Measurements from ENCODE around the gene IFT88. TPM values are rescaled to one million over a fixed set of nuclear protein-coding genes. Genes with fewer than 3 reads are reported as not detected.

IFT88 gene
- total and polyA plus RNA-seq, 7 experiments from 2014 or later: 5.0 to 17.0 (median 9.8) TPM

DNA sequence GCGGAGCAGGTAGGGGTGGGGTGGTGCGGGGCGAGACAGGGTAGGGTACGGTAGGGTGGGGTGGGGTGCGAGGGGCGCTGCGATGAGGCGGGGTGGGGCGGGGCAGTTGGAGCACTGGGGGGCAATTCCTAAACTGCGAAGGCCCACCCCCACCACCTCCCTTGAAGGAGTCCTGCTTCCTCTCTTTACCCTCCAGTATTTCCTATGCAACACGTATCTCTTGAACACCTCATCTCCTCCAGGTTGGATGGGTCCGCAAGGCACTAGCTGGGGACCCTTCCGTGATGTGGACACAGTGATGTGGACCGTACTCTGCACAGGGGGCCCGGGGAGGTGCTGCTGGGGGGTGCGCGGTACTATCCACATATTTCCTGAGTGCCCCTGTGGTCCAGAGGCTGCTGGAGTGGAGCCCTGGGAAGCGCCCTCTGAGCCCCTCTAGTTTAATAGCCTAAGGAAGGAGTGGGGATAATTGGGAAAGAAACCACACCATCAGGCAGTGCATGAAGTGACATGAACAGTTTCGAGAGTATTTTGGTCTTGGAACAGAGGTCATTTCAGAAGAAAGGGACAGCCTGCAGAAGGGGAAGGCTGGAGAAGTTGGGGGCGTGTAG, 137.6 kb downstream of the IFT88 start:
- Mint-ChIP-seq H3K36me3 (no peaks in the 10 kb centered on the region), H3K27ac (peak overlapping the region in 6 of 9 donors; percentile 43 to 60 (median 56)), H3K4me3 (peak overlapping the region; percentile 59 to 82 (median 74)), H3K27me3 (peaks cover 13 to 43% (median 14%) of the 10 kb centered on the region in 5 donors), H3K9me3 (peaks cover 0 to 4% (median 0%) of the 10 kb centered on the region in 11 donors), H3K4me1 (peaks cover 0 to 15% (median 8%) of the 10 kb centered on the region in 7 donors)
- DNase-seq: no peak
- Histone ChIP-seq H3K9me3 (ENCODE audit: control insufficient read depth in 2 of 3, low read length in 3 of 3) (no peaks in the 10 kb centered on the region), H3K36me3 (ENCODE audit: control insufficient read depth in 2 of 3, insufficient read depth in 3 of 3, low read length in 3 of 3) (no peaks in the 10 kb centered on the region), H3K27me3 (ENCODE audit: control insufficient read depth in 2 of 2, insufficient read depth in 2 of 2, low read length in 2 of 2) (peaks cover 0 to 5% of the 10 kb centered on the region in 2 donors), H3K27ac (ENCODE audit: low read depth, low read length) (no peak overlapping the region), H3K4me1 (ENCODE audit: control insufficient read depth in 2 of 2, insufficient read depth in 2 of 2, low read length in 2 of 2) (peaks cover 3 to 8% of the 10 kb centered on the region in 2 donors), H3K4me3 (ENCODE audit: low read length) (no peak overlapping the region)
- ChIA-PET CTCF (no interaction called here), POLR2A (no interaction called here)
- ATAC-seq: no peak
- intact Hi-C loops (cut with micrococcal nuclease): loop anchor here (1.0 to 10.0 kb wide), 13 partner anchors 69 to 963 kb away; partner anchors contain the start of genes EEF1AKMT1 (in 2 of the 2), CRYL1 (in 1 of the 2), IFT88 (in 1 of the 2) and MICU2 (in 1 of the 2)

DNA sequence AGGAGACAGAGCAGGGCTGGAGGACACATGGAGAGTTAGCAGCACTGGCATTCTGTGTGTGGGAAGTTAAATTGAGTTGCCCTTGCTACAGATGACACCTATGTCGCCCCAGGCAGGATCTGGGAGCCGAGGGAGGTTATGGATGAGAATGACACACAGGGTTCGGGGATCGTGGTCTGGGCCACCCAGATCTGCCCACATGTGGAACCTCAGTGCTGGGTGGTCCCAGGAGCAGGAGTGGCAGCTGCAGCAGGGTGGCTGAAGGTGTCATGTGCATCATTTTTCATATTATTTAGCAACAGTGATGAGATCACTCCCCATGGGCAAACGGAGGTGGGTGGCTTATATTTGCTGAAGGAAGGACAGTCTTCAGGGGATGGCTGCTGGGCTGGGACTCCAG, 139.7 kb downstream of the IFT88 start:
- Histone ChIP-seq H3K4me1 (ENCODE audit: control insufficient read depth in 2 of 2, insufficient read depth in 2 of 2, low read length in 2 of 2) (peaks cover 3 to 8% of the 10 kb centered on the region in 2 donors), H3K9me3 (ENCODE audit: control insufficient read depth in 2 of 3, low read length in 3 of 3) (no peaks in the 10 kb centered on the region), H3K27ac (ENCODE audit: low read depth, low read length) (no peak overlapping the region), H3K27me3 (ENCODE audit: control insufficient read depth in 2 of 2, insufficient read depth in 2 of 2, low read length in 2 of 2) (no peaks in the 10 kb centered on the region), H3K4me3 (ENCODE audit: low read length) (no peak overlapping the region), H3K36me3 (ENCODE audit: control insufficient read depth in 2 of 3, insufficient read depth in 3 of 3, low read length in 3 of 3) (no peaks in the 10 kb centered on the region)
- DNase-seq (no peak), ATAC-seq (no peak)
- peaks cover 0 to 24% (median 1%) of the 10 kb centered on the region in 5 donors for H3K27me3 Mint-ChIP-seq
- H3K27ac Mint-ChIP-seq: peak overlapping the region in 2 of 9 donors; percentile 9 to 62
- CTCF ChIA-PET: no interaction called here
- H3K4me1 Mint-ChIP-seq: peaks cover 0 to 15% (median 8%) of the 10 kb centered on the region in 7 donors
- POLR2A ChIA-PET: interaction anchor here (1.0 kb wide), 1 partner anchor 230 kb away, joined by 3 read pairs; no protein-coding TSS in a partner anchor
- intact Hi-C loops (cut with micrococcal nuclease): loop anchor here (10.0 kb wide), 4 partner anchors 182 to 932 kb away; partner anchors contain the start of genes CRYL1 (in 1 of the 2), MICU2 (in 1 of the 2), MRPL57 (in 1 of the 2) and SKA3 (in 1 of the 2)
- H3K36me3 Mint-ChIP-seq: no peaks in the 10 kb centered on the region
- peaks cover 0 to 4% (median 0%) of the 10 kb centered on the region in 11 donors for H3K9me3 Mint-ChIP-seq
- no peak overlapping the region for H3K4me3 Mint-ChIP-seq

DNA sequence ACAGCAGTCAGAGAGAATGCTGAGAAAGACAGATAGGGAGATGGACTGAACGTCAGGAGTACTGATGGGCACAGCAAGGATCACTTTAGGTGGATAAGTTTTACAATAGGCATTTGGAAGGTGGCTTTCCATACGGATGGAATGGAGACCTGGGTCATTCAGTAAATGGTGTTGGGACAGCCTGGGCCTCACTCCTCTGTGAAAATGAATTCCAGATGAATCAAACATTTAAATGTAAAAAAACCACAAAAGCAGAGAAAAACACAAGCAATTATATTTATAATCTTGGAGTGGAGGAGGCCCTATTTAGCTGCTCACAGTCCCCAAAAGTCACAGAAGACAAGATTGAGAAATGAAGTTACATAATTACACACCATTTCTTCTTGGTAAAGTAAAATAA, 141.3 kb downstream of the IFT88 start:
- Histone ChIP-seq H3K4me1 (ENCODE audit: control insufficient read depth in 2 of 2, insufficient read depth in 2 of 2, low read length in 2 of 2) (no peaks in the 10 kb centered on the region), H3K4me3 (ENCODE audit: low read length) (no peak overlapping the region), H3K36me3 (ENCODE audit: control insufficient read depth in 2 of 3, insufficient read depth in 3 of 3, low read length in 3 of 3) (no peaks in the 10 kb centered on the region), H3K27ac (ENCODE audit: low read depth, low read length) (no peak overlapping the region), H3K27me3 (ENCODE audit: control insufficient read depth in 2 of 2, insufficient read depth in 2 of 2, low read length in 2 of 2) (no peaks in the 10 kb centered on the region), H3K9me3 (ENCODE audit: control insufficient read depth in 2 of 3, low read length in 3 of 3) (no peaks in the 10 kb centered on the region)
- POLR2A ChIA-PET: no interaction called here
- CTCF ChIA-PET: no interaction called here
- intact Hi-C loops (cut with micrococcal nuclease): loop anchor here (10.0 kb wide), 4 partner anchors 183 to 933 kb away; partner anchors contain the start of genes CRYL1 (in 1 of the 2), MICU2 (in 1 of the 2), MRPL57 (in 1 of the 2) and SKA3 (in 1 of the 2)
- Mint-ChIP-seq H3K36me3 (no peaks in the 10 kb centered on the region), H3K9me3 (peaks cover 0 to 4% (median 0%) of the 10 kb centered on the region in 11 donors), H3K4me1 (peaks cover 5 to 12% (median 8%) of the 10 kb centered on the region in 7 donors), H3K27me3 (peaks cover 0 to 12% (median 5%) of the 10 kb centered on the region in 5 donors), H3K27ac (peak overlapping the region in 1 of 9 donors; percentile 62), H3K4me3 (no peak overlapping the region)
- no peak for ATAC-seq
- DNase-seq: no peak

DNA sequence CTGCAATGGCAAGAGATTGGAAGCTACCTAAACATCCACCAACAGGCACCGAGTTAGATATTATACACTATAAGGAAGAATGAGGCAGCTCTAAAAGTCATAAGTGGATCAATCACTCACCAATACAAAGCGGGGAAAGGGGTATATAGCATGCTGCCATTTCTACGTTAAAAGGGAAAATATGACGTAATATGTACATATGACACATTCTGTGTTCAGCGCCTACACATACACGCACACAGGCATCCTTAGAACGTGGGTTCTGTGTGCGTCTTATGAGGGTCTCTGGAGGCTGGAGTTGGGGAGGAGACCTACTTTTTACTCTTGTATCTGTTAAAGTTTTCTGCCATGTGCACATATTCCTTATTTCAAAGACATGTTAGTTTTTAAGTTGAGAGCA, 142.4 kb downstream of the IFT88 start:
- H3K4me3 Mint-ChIP-seq: no peak overlapping the region
- POLR2A ChIA-PET: no interaction called here
- H3K27me3 Mint-ChIP-seq: peaks cover 0 to 13% (median 6%) of the 10 kb centered on the region in 5 donors
- H3K9me3 ChIP-seq (ENCODE audit: control insufficient read depth in 2 of 3, low read length in 3 of 3): no peaks in the 10 kb centered on the region
- peaks cover 5 to 13% (median 8%) of the 10 kb centered on the region in 7 donors for H3K4me1 Mint-ChIP-seq
- no peaks in the 10 kb centered on the region for H3K27me3 ChIP-seq (ENCODE audit: control insufficient read depth in 2 of 2, insufficient read depth in 2 of 2, low read length in 2 of 2)
- intact Hi-C loops (cut with micrococcal nuclease): loop anchor here (10.0 kb wide), 4 partner anchors 185 to 935 kb away; partner anchors contain the start of genes CRYL1 (in 1 of the 2), MICU2 (in 1 of the 2), MRPL57 (in 1 of the 2) and SKA3 (in 1 of the 2)
- peaks cover 0 to 4% (median 0%) of the 10 kb centered on the region in 11 donors for H3K9me3 Mint-ChIP-seq
- no peaks in the 10 kb centered on the region for H3K36me3 Mint-ChIP-seq
- H3K27ac ChIP-seq (ENCODE audit: low read depth, low read length): no peak overlapping the region
- ATAC-seq (no peak), DNase-seq (no peak)
- H3K27ac Mint-ChIP-seq: no peak overlapping the region
- CTCF ChIA-PET: no interaction called here
- no peaks in the 10 kb centered on the region for H3K4me1 ChIP-seq (ENCODE audit: control insufficient read depth in 2 of 2, insufficient read depth in 2 of 2, low read length in 2 of 2)
- no peak overlapping the region for H3K4me3 ChIP-seq (ENCODE audit: low read length)
- no peaks in the 10 kb centered on the region for H3K36me3 ChIP-seq (ENCODE audit: control insufficient read depth in 2 of 3, insufficient read depth in 3 of 3, low read length in 3 of 3)

DNA sequence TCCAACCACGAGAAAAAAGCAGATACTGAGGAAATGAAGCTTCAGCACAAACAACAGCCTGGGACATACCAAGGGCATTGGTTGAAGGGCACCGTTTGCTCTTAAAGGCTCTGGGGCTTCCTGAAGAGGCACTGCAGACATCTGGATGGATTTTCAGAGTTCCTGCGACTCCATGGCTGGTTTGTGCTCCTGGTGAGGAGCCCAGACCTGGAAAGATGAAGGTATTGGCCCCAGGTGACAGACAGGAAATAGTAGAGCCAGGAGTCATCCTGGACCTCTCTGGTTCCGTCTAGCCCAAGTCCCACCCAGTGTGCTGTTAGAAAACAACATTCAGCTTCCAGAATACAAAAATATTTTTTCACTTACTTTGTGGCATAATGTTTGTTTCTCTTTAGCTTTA, 142.8 kb downstream of the IFT88 start:
- ATAC-seq (no peak), DNase-seq (no peak)
- Histone ChIP-seq H3K4me3 (ENCODE audit: low read length) (no peak overlapping the region), H3K36me3 (ENCODE audit: control insufficient read depth in 2 of 3, insufficient read depth in 3 of 3, low read length in 3 of 3) (no peaks in the 10 kb centered on the region), H3K27ac (ENCODE audit: low read depth, low read length) (no peak overlapping the region), H3K9me3 (ENCODE audit: control insufficient read depth in 2 of 3, low read length in 3 of 3) (no peaks in the 10 kb centered on the region), H3K27me3 (ENCODE audit: control insufficient read depth in 2 of 2, insufficient read depth in 2 of 2, low read length in 2 of 2) (no peaks in the 10 kb centered on the region), H3K4me1 (ENCODE audit: control insufficient read depth in 2 of 2, insufficient read depth in 2 of 2, low read length in 2 of 2) (no peaks in the 10 kb centered on the region)
- H3K4me3 Mint-ChIP-seq: no peak overlapping the region
- no peaks in the 10 kb centered on the region for H3K36me3 Mint-ChIP-seq
- intact Hi-C loops (cut with micrococcal nuclease): loop anchor here (5.0 to 10.0 kb wide), 5 partner anchors 185 to 935 kb away; partner anchors contain the start of genes CRYL1 (in 1 of the 2), MICU2 (in 1 of the 2), MRPL57 (in 1 of the 2) and SKA3 (in 1 of the 2)
- peaks cover 0 to 9% (median 6%) of the 10 kb centered on the region in 5 donors for H3K27me3 Mint-ChIP-seq
- ChIA-PET CTCF (no interaction called here), POLR2A (no interaction called here)
- peaks cover 5 to 13% (median 8%) of the 10 kb centered on the region in 7 donors for H3K4me1 Mint-ChIP-seq
- H3K27ac Mint-ChIP-seq: no peak overlapping the region
- H3K9me3 Mint-ChIP-seq: peaks cover 0 to 4% (median 0%) of the 10 kb centered on the region in 11 donors

DNA sequence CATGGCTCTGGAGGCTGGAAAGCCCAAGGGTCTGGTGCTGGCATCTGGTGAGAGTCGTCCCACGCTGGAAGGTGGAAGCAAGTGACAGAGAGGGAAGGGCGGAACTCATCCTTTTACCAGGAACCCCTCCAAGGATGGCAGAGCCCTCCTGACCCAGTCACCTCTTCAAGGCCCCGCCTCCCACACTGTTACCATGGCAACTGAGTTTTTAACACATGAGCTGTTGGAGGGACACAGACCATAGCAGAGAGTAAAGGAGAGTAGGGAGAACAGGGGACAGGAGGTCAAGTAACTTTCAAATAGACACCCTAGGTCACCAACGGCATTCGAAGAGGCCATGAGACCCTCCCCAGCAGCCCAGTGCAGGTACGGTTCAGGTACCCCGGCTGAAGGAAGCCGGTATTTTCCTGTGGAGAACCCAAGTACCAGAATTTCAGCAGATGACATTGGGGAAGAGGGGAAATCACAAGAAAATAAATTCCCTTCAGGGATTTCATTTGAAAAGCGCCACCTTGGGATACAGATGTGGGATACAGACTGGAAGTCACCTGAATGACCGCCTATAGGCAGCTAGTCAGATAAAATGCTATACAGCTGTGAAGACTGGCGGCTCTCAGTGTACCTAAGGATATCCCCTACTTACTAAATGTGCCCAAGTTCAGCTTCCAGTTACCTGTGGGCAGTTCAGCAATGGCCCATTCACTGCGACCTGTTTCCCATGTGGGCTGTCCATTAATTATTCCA, 144.5 kb downstream of the IFT88 start:
- peaks cover 5 to 13% (median 8%) of the 10 kb centered on the region in 7 donors for H3K4me1 Mint-ChIP-seq
- H3K27ac ChIP-seq (ENCODE audit: low read depth, low read length): no peak overlapping the region
- DNase-seq (no peak), ATAC-seq (no peak)
- POLR2A ChIA-PET: no interaction called here
- CTCF ChIA-PET: interaction anchor here (0.6 to 2.4 kb wide), 3 partner anchors 117 to 756 kb away, joined by 4 to 19 read pairs (median 8); no protein-coding TSS in a partner anchor
- peaks cover 0 to 3% (median 0%) of the 10 kb centered on the region in 11 donors for H3K9me3 Mint-ChIP-seq
- peak overlapping the region in 1 of 10 donors; percentile 47 for H3K4me3 Mint-ChIP-seq
- H3K27me3 ChIP-seq (ENCODE audit: control insufficient read depth in 2 of 2, insufficient read depth in 2 of 2, low read length in 2 of 2): no peaks in the 10 kb centered on the region
- H3K4me3 ChIP-seq (ENCODE audit: low read length): no peak overlapping the region
- H3K9me3 ChIP-seq (ENCODE audit: control insufficient read depth in 2 of 3, low read length in 3 of 3): no peaks in the 10 kb centered on the region
- peak overlapping the region in 1 of 9 donors; percentile 17 for H3K27ac Mint-ChIP-seq
- intact Hi-C loops (cut with micrococcal nuclease): loop anchor here (1.0 to 5.0 kb wide), 6 partner anchors 61 to 768 kb away; partner anchors contain the start of gene EEF1AKMT1 (in 1 of the 2)
- no peaks in the 10 kb centered on the region for H3K36me3 Mint-ChIP-seq
- H3K36me3 ChIP-seq (ENCODE audit: control insufficient read depth in 2 of 3, insufficient read depth in 3 of 3, low read length in 3 of 3): no peaks in the 10 kb centered on the region
- peaks cover 0 to 7% (median 6%) of the 10 kb centered on the region in 5 donors for H3K27me3 Mint-ChIP-seq
- H3K4me1 ChIP-seq (ENCODE audit: control insufficient read depth in 2 of 2, insufficient read depth in 2 of 2, low read length in 2 of 2): no peaks in the 10 kb centered on the region

Measured in naive thymus-derived CD4-positive, alpha-beta T cell (primary cell).